Ascending aorta (tissue), 2 donors: ENCODE measurements around the gene SRRD. TPM values are rescaled to one million over a fixed set of nuclear protein-coding genes. Genes with fewer than 3 reads are reported as not detected.

Experiments used
- DNase-seq, 2 donors: peaks; one replicate each; pipeline ENCODE4 v3.0.0-alpha.2; 2019; ENCODE audit warnings: low spot score in 2 of 2
- H3K27ac ChIP-seq, 2 donors: fragments of 200-600 bp; sonication (generic); one replicate each; pipeline ENCODE4 v1.5.1; 2016 to 2017; ENCODE audit warnings: mild to moderate bottlenecking in 1 of 2
- H3K27me3 ChIP-seq: fragments of 200-600 bp; sonication (generic); one replicate; pipeline ENCODE4 v1.5.1; 2017
- H3K36me3 ChIP-seq, 2 donors: fragments of 200-600 bp; sonication (generic); one replicate each; pipeline ENCODE4 v1.5.1; 2016
- H3K4me1 ChIP-seq, 2 donors: fragments of 200-600 bp; sonication (generic); one replicate each; pipeline ENCODE4 v1.5.1; 2016 to 2017; ENCODE audit warnings: mild to moderate bottlenecking in 1 of 2
- H3K4me3 ChIP-seq, 2 donors: fragments of 200-600 bp; sonication (generic); one replicate each; pipeline ENCODE4 v1.5.1; 2016 to 2017; ENCODE audit warnings: mild to moderate bottlenecking in 1 of 2
- H3K9me3 ChIP-seq, 2 donors: fragments of 200-600 bp; sonication (generic); one replicate each; pipeline ENCODE4 v1.5.1; 2016
- CTCF ChIP-seq, 3 experiments: fragments of 200-600 bp in 2 of 3; fragments of 450-650 bp in 1 of 3; sonication (generic) in 2 of 3; IDR thresholded peaks; one replicate each; pipeline ENCODE4 v1.5.1; 2016 to 2019; ENCODE audit warnings: antibody characterized with exemption in 3 of 3, mild to moderate bottlenecking in 1 of 3, moderate library complexity in 1 of 3
- intact Hi-C: fragments of 100-400 bp; cut with DNase I; formaldehyde crosslinking; loops from one replicate; pipeline ENCODE4 v1.15.1; 2023
- total RNA-seq: library from RNA; depleted of rRNA; stranded (reverse); fragments of >200 nt; gene quantifications from one replicate; pipeline ENCODE4 v1.1.0, GENCODE V29; 2016

The SRRD gene
- total RNA-seq, 1 donor from 2014 or later: 85.6 TPM

GRCh38 chr22:26536762-26537134, 53.1 kb downstream of the SRRD start:
- DNase-seq: no peak
- no peak overlapping the region for H3K27ac ChIP-seq
- H3K9me3 ChIP-seq: no peaks in the 10 kb centered on the region
- no peak for TF ChIP-seq CTCF (IDR thresholded peaks at IDR 0.05)
- H3K4me3 ChIP-seq: no peak overlapping the region
- intact Hi-C loops: no loop called here
- H3K4me1 ChIP-seq: no peaks in the 10 kb centered on the region
- H3K27me3 ChIP-seq: no peaks in the 10 kb centered on the region
- peaks cover 14 to 40% of the 10 kb centered on the region in 2 donors for H3K36me3 ChIP-seq

DNA sequence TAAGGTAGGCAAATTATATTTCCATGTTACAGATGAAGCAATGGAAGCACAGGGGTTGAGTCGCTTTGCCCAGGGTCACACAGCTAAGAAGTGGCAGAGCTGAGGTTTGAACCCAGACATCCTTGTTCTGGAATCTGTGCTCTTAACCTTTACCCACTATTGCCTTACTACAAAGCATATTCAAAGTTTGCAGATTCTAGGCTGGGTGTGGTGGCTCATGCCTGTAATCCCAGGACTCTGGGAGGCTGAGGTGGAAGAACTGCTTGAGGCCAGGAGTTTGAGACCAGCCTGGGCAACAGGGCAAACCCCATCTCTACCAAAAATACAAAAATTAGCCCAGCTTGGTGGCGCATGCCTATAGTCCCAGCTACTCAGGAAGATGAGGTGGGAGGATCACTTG, 56.4 kb downstream of the SRRD start:
- intact Hi-C loops: no loop called here
- H3K4me1 ChIP-seq: no peaks in the 10 kb centered on the region
- H3K27me3 ChIP-seq: no peaks in the 10 kb centered on the region
- H3K4me3 ChIP-seq: no peak overlapping the region
- TF ChIP-seq CTCF (IDR thresholded peaks at IDR 0.05): no peak
- DNase-seq: no peak
- no peak overlapping the region for H3K27ac ChIP-seq
- H3K36me3 ChIP-seq: peaks cover 14 to 36% of the 10 kb centered on the region in 2 donors
- no peaks in the 10 kb centered on the region for H3K9me3 ChIP-seq

DNA sequence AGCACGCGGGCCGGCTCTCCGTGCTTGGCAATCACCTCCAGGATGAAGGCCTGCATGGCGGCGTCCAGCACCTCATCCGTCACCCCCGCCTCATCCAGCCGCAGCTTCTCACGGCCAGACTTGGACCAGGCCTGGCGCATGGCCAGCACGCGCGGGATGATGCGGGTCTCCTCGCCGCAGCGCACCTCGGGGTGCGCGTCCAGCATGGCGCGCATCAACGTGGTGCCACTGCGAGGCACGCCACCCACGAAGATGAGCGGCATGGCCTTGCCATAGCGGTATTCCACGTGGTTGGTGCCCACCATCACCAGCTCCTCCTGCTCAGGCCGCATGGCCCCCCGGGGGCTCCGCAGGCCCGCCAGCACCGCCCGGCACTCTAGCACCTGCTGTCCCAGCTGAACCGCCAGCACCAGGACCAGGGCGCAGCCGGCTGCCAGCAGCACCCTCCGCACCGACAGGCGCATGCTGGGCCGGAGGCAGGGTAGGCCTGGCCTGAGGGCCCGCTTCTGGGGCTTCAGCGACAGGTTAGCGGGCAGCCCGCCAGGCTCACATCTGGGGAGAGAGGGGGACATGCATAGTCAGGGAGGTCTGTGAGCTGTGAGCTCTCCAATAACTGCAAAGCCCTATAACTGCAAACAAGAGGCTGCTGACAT, 57.6 kb downstream of the SRRD start:
- no peak overlapping the region for H3K27ac ChIP-seq
- H3K4me3 ChIP-seq: no peak overlapping the region
- no peak for TF ChIP-seq CTCF (IDR thresholded peaks at IDR 0.05)
- no peak for DNase-seq
- H3K4me1 ChIP-seq: no peaks in the 10 kb centered on the region
- peaks cover 14 to 27% of the 10 kb centered on the region in 2 donors for H3K36me3 ChIP-seq
- no peaks in the 10 kb centered on the region for H3K27me3 ChIP-seq
- H3K9me3 ChIP-seq: no peaks in the 10 kb centered on the region
- intact Hi-C loops: no loop called here

DNA sequence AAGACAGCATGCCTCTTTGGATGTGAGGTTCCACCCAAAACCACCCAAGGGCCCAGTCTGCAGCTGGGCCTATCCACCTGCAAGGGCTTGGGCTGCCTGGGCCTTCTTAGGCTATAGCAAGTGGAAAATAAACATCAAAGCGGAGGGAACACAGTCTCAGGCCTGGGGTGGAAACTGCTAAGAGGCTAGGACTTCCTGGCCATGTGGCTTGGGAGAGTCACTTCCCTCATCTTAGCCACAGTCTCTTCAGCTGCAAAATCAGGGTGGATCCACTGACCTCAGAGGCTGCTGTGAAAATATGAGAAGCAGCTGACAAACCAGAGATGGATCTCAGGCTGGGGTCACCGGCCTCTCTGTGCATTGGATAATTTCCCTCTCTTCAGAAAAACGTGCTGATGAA, 59.2 kb downstream of the SRRD start:
- Histone ChIP-seq H3K27me3 (no peaks in the 10 kb centered on the region), H3K9me3 (no peaks in the 10 kb centered on the region), H3K4me1 (no peaks in the 10 kb centered on the region), H3K27ac (no peak overlapping the region), H3K36me3 (peaks cover 14 to 25% of the 10 kb centered on the region in 2 donors), H3K4me3 (no peak overlapping the region)
- DNase-seq: no peak
- TF ChIP-seq CTCF (IDR thresholded peaks at IDR 0.05): no peak
- intact Hi-C loops: no loop called here

Other genes with a start within 250 kb of the SRRD start
- gene ASPHD2, start 54.6 kb upstream of the SRRD start, total RNA-seq: 0.32 TPM
- gene HPS4, start 94 bp upstream of the SRRD start, total RNA-seq: 39.3 TPM
- gene TFIP11, start 28.6 kb downstream of the SRRD start, total RNA-seq: 11.6 TPM
- gene TPST2, start 106.3 kb downstream of the SRRD start, total RNA-seq: 251 TPM
- 7.3 TPM for gene CRYBB1, start 134.2 kb downstream of the SRRD start, total RNA-seq
- not detected for gene CRYBA4, start 138.1 kb downstream of the SRRD start, total RNA-seq
- 0.53 TPM for gene MIAT, start 173.7 kb downstream of the SRRD start, total RNA-seq